Neuron (in vitro differentiated cells): ENCODE data around the gene VAV2.

Experiments used
- H2AFZ ChIP-seq: one replicate; pipeline ENCODE4 v1.6.1; 2013; ENCODE audit warnings: low read depth, mild to moderate bottlenecking, inconsistent platforms, low read length, moderate library complexity
- H3K27me3 ChIP-seq: one replicate; pipeline ENCODE4 v1.6.1; 2013; ENCODE audit warnings: low read length; ENCODE audit not compliant: insufficient read depth
- H3K36me3 ChIP-seq: one replicate; pipeline ENCODE4 v1.6.1; 2013; ENCODE audit warnings: low read length; ENCODE audit not compliant: insufficient read depth
- H3K4me1 ChIP-seq: one replicate; pipeline ENCODE4 v1.6.1; 2013; ENCODE audit warnings: low read length; ENCODE audit not compliant: insufficient read depth
- H3K4me3 ChIP-seq: 2 replicates; pipeline ENCODE4 v1.5.1; 2013; ENCODE audit warnings: mild to moderate bottlenecking, low read length, moderate library complexity
- H3K9me3 ChIP-seq: one replicate; pipeline ENCODE4 v1.6.1; 2013; ENCODE audit warnings: low read length

Gene VAV2

DNA sequence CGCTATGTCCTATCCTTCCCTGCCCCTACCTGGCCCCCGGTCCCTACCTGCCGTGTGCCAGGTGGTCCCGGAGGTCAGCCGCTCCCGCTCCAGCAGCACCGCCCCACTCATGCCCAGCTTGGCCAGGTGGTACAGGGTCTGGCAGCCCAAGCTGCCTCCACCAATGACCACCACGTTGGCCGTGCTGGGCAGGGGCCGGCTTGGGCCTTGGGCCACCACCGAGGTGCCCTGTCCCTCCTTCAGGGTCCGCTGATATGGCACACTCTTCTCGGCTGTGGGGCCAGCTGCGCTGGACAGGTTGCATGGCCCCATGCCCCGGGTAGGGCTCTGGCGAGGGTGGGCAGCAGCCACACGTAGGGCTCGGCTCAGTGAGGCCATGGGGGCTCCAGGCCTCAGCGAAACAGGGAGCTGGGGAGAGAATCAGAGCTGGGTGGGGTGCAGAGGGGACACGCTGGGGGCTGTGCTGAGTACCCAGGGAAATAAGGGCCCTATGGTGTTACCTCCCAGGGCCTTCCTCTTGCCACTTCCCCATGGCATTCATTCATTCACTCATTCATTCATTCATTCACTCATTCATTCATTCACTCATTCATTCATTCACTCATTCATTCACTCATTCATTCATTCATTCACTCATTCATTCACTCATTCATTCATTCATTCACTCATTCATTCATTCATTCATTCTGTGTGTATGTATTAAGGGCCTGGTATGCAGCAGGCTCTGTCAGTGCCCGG is 258.2 kb downstream of the VAV2 start:
- H3K4me3 ChIP-seq = no peak overlapping the region
- no peak overlapping the region for H2AFZ ChIP-seq
- H3K4me1 ChIP-seq = peaks cover 9% of the 10 kb centered on the region

DNA sequence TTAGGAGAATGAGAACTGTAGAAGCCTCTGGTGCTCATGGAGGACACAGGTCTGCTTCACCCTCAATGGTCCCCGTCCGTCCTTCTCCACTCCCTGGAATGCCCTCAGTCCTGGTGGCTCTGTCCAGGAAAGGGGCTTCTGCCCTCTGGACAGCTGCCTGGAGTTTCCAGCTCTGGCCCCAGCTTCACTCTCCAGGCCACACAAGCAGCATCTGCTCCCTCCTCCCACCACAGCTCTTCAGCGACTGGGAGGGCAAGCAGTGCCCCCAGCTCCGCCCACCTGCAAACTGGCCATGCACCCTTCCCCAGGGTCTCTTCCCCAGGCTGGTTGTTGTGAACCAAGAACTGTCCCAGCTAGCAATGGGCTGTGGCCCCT is 258.7 kb downstream of the VAV2 start:
- Histone ChIP-seq H2AFZ (no peak overlapping the region), H3K4me1 (peaks cover 9% of the 10 kb centered on the region), H3K36me3 (no peaks in the 10 kb centered on the region), H3K9me3 (no peaks in the 10 kb centered on the region), H3K4me3 (no peak overlapping the region), H3K27me3 (no peaks in the 10 kb centered on the region)

More for the DNA sequence above, 258.2 kb downstream of the VAV2 start:
- no peaks in the 10 kb centered on the region for H3K9me3 ChIP-seq
- no peaks in the 10 kb centered on the region for H3K36me3 ChIP-seq
- H3K27me3 ChIP-seq = no peaks in the 10 kb centered on the region

DNA sequence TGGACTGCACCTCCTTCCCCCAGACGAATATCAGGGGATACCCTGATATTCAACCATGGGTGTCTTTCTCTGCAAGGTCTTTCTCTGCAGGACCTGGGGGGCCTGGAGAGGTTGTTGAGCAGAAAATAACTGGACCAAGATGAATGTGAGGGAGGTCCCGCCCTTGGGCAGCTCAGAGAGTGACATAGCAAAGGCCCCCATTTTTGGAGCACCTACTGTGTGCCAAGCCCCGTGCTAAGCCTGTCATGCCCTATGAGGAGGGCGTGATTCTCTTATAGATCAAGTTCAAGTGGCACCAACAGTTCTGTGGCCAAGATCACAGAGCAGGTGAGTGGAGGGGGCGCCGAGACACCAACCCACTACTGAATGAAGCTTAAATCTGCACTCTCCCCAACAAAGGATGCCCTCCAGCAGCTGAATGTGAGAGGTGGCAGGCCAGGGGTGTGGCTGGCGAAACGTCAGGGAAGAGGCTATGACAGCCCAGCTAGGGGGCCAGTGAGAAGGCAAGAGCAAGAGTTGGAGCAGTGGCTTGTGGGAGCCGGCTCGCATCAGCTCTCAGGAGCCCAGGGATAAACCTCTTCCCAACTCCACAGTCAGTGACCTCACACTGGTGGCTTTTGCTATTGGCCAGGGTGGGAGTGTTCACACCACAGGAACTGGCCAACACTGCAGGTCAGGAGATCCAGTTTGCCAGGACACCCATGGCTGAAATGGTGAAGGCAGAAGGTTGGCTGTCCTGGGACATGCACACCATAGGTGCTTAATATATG is 259.3 kb downstream of the VAV2 start:
- Histone ChIP-seq H3K9me3 (no peaks in the 10 kb centered on the region), H3K4me1 (peaks cover 6% of the 10 kb centered on the region), H3K36me3 (no peaks in the 10 kb centered on the region), H2AFZ (no peak overlapping the region), H3K4me3 (no peak overlapping the region), H3K27me3 (no peaks in the 10 kb centered on the region)

DNA sequence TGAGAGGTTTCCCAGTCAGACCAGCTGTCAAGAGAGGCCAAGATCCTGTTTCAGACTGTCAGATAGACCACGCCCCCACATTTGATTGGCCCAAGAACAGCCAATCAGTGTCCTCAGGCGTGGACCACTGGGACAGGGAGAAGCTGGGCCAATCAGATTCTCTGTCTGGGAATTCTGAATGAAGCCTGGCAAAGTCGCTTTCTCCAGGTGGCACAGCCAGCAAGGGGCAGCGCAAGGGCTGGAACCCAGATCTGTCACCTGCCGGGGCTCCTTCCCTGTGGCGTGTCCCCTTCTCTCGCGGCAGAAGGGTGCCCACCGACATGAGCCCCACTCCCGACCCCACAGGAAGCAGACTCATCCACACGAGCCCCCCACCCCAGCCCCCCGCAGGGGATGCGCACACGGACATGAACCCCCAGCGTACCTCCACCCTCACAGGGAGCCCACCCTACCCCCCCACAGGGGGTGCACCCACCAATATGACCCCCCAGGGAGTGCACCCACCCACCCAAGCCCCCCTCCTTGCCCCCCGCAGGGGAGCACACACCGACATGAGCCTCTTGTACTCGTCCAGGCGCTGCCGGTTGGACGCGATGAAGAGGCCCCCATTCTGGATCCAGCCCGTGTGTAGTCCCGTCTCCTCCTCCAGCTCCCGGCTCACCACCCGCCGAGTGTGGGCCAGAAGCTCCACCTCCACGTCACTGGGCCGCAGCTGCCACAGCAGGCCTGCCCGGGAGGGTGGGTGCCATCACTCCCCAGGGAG is 260.1 kb downstream of the VAV2 start:
- Histone ChIP-seq H3K9me3 (no peaks in the 10 kb centered on the region), H3K4me1 (no peaks in the 10 kb centered on the region), H3K36me3 (no peaks in the 10 kb centered on the region), H3K27me3 (no peaks in the 10 kb centered on the region), H2AFZ (no peak overlapping the region), H3K4me3 (no peak overlapping the region)

DNA sequence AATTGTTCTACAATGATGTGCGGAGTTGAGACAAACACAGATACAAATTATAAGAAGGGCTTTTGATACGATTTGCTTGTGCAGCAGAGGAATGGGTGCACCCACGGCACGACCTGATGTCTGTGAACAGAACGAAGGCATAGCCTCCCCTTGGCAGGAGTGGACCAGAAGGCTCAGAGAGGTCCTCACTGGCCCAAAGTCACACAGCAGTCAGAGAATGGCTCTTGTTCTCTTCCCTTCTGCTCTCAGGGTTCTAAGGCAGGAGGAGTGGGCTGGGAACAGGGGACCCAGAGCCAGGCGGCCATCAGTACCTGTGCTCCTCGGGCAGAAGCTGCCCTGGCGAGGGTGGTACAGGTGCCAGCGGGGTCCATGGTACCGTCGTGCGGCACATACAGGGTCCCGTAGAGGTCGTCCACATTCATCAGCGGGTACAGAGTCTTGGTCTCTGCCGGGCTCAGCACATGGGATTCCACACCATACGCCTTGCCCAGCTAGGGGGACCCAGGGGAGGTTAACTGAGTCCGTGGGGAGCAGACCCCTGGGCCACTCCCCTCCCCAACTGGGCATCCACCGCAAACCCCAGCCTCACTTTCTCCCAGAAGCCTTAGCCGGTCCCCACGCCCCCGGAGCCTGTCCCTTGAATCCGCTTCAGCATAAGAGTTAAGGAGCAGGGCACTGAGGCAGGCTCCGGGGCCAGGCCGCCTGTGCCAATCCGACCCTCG is 261.0 kb downstream of the VAV2 start:
- Histone ChIP-seq H3K27me3 (no peaks in the 10 kb centered on the region), H3K36me3 (no peaks in the 10 kb centered on the region), H3K4me3 (no peak overlapping the region), H3K4me1 (no peaks in the 10 kb centered on the region), H2AFZ (no peak overlapping the region), H3K9me3 (no peaks in the 10 kb centered on the region)

DNA sequence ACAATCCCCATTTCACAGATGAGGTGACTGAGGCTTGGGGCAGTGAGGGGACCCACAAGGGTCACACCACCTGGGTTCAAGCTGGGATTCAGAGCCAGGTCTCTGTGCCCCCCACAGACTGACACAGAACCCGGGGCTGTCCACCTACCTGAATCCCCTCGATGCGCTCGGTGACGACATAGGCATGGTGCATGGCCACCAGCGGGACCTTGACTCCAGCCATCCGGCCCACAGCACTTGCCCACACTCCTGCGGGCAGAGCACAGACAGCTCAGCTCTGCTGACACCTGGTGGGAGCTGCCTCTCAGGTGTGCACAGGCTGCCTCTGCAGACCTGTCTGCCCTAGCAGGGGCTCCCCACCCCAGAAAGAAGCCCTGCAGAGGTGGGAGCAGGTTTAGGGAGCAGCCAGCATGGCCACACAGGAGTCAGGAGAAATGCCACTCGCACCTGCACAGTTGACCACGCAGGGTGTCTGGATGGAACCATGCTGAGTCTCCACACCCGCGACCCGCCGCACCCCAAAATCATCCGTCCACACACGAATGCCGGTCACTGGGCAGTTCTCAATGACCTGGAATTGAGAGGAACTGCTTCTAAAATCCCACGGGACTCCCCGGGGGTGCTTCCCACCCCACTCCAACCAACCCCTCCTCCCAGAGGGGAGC is 262.4 kb downstream of the VAV2 start:
- no peak overlapping the region for H3K4me3 ChIP-seq
- H3K27me3 ChIP-seq = no peaks in the 10 kb centered on the region
- no peaks in the 10 kb centered on the region for H3K4me1 ChIP-seq
- no peaks in the 10 kb centered on the region for H3K9me3 ChIP-seq
- no peak overlapping the region for H2AFZ ChIP-seq
- no peaks in the 10 kb centered on the region for H3K36me3 ChIP-seq

DNA sequence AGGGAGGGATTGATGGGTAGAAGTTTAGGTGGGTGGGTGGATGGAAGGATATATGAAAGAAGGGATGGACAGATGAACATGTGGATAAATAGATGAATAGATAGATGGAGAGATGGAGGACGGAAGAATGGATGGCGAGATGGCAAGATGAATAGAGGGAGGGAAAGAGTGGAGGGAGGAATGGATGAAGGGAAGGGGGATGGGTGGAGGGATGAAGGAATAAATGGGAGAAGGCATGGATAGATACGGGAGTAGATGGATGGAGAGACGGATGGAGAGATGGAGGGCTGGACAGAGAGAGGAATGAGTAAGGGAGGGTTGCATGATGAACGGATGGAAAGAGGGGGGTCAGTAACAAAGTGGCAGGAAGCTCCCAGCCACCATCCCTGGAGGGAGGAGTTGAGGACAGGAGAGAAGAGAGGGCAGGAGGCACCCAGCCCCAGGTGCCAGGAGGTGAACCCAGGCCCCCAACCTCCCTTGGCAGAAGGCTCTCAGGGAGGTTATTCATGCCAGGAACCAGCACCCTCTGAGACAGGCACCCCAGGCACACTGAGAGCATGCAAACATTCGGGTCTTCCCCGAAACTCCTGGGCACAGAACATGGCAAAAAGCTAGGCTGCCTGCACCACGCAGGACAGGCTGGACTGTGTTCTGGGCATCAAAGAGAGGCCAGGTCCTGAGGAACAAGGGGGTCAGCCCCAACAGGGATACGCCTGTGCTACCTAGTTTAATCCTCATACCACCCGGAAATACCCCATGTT is 263.1 kb downstream of the VAV2 start:
- no peak overlapping the region for H2AFZ ChIP-seq
- no peak overlapping the region for H3K4me3 ChIP-seq
- no peaks in the 10 kb centered on the region for H3K9me3 ChIP-seq
- H3K36me3 ChIP-seq = no peaks in the 10 kb centered on the region
- no peaks in the 10 kb centered on the region for H3K27me3 ChIP-seq
- H3K4me1 ChIP-seq = no peaks in the 10 kb centered on the region

DNA sequence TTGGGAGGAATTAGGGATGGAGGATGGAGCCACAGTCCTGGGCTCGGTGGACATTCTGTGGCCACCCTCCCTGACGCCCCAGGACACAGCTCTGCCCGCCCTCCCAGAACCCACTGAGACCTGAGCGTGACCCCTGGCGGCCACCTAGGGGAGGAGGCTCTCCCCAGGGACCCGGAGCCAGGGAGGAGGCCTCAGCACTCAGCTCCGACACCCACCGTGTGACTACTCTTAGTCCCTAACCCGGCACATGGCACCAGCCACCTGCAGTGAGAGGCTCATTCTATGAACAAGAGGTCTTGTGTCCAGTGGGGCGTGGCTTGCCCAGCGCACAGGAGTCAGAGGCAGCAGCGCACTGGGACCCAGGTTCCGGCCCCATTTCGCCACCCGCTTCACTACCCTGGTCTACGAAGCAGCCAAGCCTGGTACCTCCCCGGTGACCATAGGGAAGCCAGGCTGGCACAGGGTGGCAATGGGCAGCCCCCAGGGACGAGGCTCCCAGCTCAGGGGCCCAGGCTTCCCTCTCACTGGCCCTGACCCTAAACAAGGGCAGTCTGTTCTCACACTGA is 264.2 kb downstream of the VAV2 start:
- no peaks in the 10 kb centered on the region for H3K4me1 ChIP-seq
- no peaks in the 10 kb centered on the region for H3K9me3 ChIP-seq
- no peaks in the 10 kb centered on the region for H3K27me3 ChIP-seq
- no peaks in the 10 kb centered on the region for H3K36me3 ChIP-seq
- no peak overlapping the region for H2AFZ ChIP-seq
- H3K4me3 ChIP-seq = no peak overlapping the region

DNA sequence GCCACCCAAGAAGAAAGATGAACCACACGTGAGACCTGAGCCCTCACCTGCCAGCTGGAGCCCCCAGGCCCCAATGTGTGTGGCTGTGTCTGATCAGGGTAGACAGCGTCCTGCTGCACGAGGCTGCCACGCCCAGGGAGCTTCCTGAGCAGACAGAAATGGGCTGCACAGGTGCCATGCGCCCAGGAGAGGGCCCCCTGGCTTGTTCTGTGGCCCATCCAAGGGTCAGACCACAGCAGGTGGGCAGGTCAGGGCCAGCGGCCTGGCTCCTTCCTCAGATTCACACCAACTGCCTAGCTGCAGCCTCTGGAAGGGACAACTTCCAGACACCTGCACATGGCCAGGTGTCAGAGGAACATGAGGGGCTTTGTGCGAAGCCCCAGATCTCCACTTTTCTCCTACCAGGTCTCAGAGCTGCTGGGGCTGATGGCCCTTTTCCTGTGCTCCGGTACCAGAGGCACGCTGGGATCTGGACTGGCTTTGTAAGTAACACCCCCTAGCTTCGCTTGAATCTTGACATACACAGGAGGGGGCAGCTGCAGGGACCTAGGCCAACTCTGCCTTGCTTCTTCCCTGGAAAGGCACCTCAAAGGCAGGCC is 264.7 kb downstream of the VAV2 start:
- no peak overlapping the region for H2AFZ ChIP-seq
- H3K4me1 ChIP-seq = no peaks in the 10 kb centered on the region
- no peaks in the 10 kb centered on the region for H3K36me3 ChIP-seq
- no peak overlapping the region for H3K4me3 ChIP-seq
- H3K9me3 ChIP-seq = no peaks in the 10 kb centered on the region
- no peaks in the 10 kb centered on the region for H3K27me3 ChIP-seq

DNA sequence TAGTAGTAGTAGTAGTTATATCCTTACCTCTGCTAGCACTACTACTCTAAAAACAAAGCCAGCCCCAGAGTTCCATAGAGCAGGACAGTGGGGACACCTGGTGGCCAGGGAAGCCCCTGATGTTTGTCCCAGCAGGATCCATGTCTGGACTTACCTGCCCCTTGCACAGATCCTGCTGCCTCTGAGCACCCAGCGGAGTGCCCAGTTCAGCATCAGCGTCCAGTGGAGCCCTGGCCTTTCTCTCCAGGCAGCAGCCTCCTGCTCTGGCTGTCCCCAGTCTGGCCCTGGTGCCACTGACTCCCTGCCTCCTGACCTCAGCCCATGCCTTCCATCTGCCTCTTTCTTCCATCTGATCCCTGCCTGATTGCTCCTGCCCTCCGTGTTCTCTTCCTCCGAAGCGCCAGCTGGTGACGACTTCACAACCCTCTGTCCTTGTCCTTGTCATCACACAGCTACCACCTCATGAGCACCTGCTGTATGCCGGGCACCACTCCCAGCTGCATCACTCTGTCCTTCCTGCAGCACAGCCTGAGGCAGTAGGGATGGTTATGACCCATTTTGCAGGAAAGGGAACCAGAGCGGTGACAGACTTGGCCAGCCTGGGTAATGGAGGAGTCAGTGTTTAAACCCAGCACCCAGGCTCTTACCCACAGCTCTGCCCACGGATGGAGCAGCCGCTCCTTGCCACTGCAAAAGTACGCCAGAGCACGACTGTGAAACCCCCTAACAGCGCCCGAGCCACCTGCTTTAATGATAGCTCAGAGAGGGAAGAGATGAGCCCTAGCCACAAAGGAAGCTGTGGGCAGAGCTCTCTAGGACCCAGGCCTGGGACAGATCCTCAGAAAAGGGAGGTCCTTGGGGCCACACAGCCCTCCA is 265.5 kb downstream of the VAV2 start:
- Histone ChIP-seq H3K9me3 (no peaks in the 10 kb centered on the region), H3K36me3 (no peaks in the 10 kb centered on the region), H3K27me3 (no peaks in the 10 kb centered on the region), H2AFZ (no peak overlapping the region), H3K4me1 (no peaks in the 10 kb centered on the region), H3K4me3 (no peak overlapping the region)

DNA sequence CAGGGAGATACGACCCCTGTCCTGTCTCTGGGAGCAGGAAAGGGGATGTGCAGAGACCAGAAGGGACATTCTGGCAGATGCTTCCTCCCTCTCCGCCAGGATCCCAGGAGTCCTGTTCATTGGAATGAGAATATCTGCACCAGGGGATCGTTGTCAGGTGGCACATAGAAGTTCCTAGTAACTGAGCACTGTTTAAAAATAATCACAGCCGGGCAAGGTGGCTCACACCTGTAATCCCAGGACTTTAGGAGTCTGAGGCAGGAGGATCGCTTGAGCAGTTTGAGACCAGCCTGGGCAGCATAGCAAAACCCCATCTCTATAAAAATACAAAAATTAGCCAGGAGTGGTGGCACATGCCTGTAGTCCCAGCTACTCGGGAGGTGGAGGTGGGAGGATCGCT is 266.2 kb downstream of the VAV2 start:
- Histone ChIP-seq H3K4me3 (no peak overlapping the region), H3K9me3 (no peaks in the 10 kb centered on the region), H3K4me1 (no peaks in the 10 kb centered on the region), H2AFZ (no peak overlapping the region), H3K36me3 (no peaks in the 10 kb centered on the region), H3K27me3 (no peaks in the 10 kb centered on the region)
